HG02763 (cell line): Measurements from ENCODE around the gene ERVFRD-1.

Experiments used
- ATAC-seq: cut with Tn5 transposase; IDR thresholded peaks from one replicate; pipeline ENCODE4 v1.9.1; 2021; ENCODE audit warnings: mild to moderate bottlenecking, moderate library complexity; ENCODE audit not compliant: unreplicated experiment

Gene ERVFRD-1

GRCh38 chr6:11110921-11111768 is at the start of gene ERVFRD-1:
TSS of gene ERVFRD-1 (minus strand) at chr6:11111725. CDS start at chr6:11105310, 6,415 bp downstream.
- ATAC-seq, result no peak

GRCh38 chr6:11160199-11160598 is 48.7 kb upstream of the ERVFRD-1 start:
- no peak for ATAC-seq

GRCh38 chr6:11155589-11155988 is 44.1 kb upstream of the ERVFRD-1 start:
- ATAC-seq, result no peak

- ATAC-seq, result no peak
These were observed 41.9 kb upstream of the ERVFRD-1 start for GRCh38 chr6:11153447-11153846.

GRCh38 chr6:11152581-11152980 is 41.1 kb upstream of the ERVFRD-1 start:
- ATAC-seq, result no peak

GRCh38 chr6:11151488-11151887 is 40.0 kb upstream of the ERVFRD-1 start:
- ATAC-seq, result no peak

GRCh38 chr6:11149551-11149950 is 38.0 kb upstream of the ERVFRD-1 start:
- no peak for ATAC-seq

GRCh38 chr6:11146117-11146826 is 34.7 kb upstream of the ERVFRD-1 start:
- no peak for ATAC-seq

- ATAC-seq, result peak; percentile 75
These were observed 32.9 kb upstream of the ERVFRD-1 start for GRCh38 chr6:11144393-11144851.

- no peak for ATAC-seq
These were observed 32.2 kb upstream of the ERVFRD-1 start for GRCh38 chr6:11143394-11144371.

- no peak for ATAC-seq
These were observed 30.9 kb upstream of the ERVFRD-1 start for GRCh38 chr6:11142296-11143027.

GRCh38 chr6:11141295-11141694 is 29.8 kb upstream of the ERVFRD-1 start:
- no peak for ATAC-seq

- no peak for ATAC-seq
These were observed 28.5 kb upstream of the ERVFRD-1 start for GRCh38 chr6:11140056-11140455.

- ATAC-seq, result no peak
These were observed 27.8 kb upstream of the ERVFRD-1 start for GRCh38 chr6:11139051-11139960.

- ATAC-seq, result no peak
These were observed 25.3 kb upstream of the ERVFRD-1 start for GRCh38 chr6:11136809-11137208.

GRCh38 chr6:11133281-11133680 is 21.8 kb upstream of the ERVFRD-1 start:
- no peak for ATAC-seq

GRCh38 chr6:11132194-11132888 is 20.8 kb upstream of the ERVFRD-1 start:
- no peak for ATAC-seq

GRCh38 chr6:11130605-11131004 is 19.1 kb upstream of the ERVFRD-1 start:
- no peak for ATAC-seq
